T-helper 1 cell (primary cell): ENCODE measurements around the gene CHST15.
"Not testable (repeated sequence)": the region's sequence is repeated elsewhere in the genome, so short reads cannot be mapped to it uniquely, and the experiment has no call there.

Experiments used
- DNase-seq, 5 donors: peaks; one replicate each; pipeline ENCODE4 v3.0.0-alpha.2; 2012 to 2020

Gene CHST15

GRCh38 chr10:124042656-124043309 is 50.6 kb downstream of the CHST15 start:
- no peak for DNase-seq

GRCh38 chr10:124041675-124042445 is 51.5 kb downstream of the CHST15 start:
- no peak for DNase-seq

- no peak for DNase-seq
Measured at GRCh38 chr10:124040451-124041188, 52.8 kb downstream of the CHST15 start.

- DNase-seq: no peak
Measured at GRCh38 chr10:124039483-124040013, 53.9 kb downstream of the CHST15 start.

GRCh38 chr10:124037784-124038183 is 55.6 kb downstream of the CHST15 start:
- DNase-seq: no peak

- DNase-seq: no peak
Measured at GRCh38 chr10:124037286-124037685, 56.1 kb downstream of the CHST15 start.

GRCh38 chr10:124036746-124037145 is 56.7 kb downstream of the CHST15 start:
- DNase-seq: no peak

- peak in 1 of 5 donors; percentile 41 for DNase-seq
Measured at GRCh38 chr10:124035928-124036558, 57.4 kb downstream of the CHST15 start.

GRCh38 chr10:124035306-124035927 is 58.0 kb downstream of the CHST15 start:
- DNase-seq: no peak

GRCh38 chr10:124034576-124035305 is 58.7 kb downstream of the CHST15 start:
- not testable (repeated sequence) for DNase-seq

- no peak for DNase-seq
Measured at GRCh38 chr10:124033887-124034218, 59.5 kb downstream of the CHST15 start.

- DNase-seq: no peak
Measured at GRCh38 chr10:124032971-124033886, 60.2 kb downstream of the CHST15 start.

- no peak for DNase-seq
Measured at GRCh38 chr10:124032087-124032935, 61.1 kb downstream of the CHST15 start.

GRCh38 chr10:124030492-124031110 is 62.8 kb downstream of the CHST15 start:
- no peak for DNase-seq

GRCh38 chr10:124030061-124030460 is 63.3 kb downstream of the CHST15 start:
- DNase-seq: no peak

GRCh38 chr10:124029559-124029958 is 63.8 kb downstream of the CHST15 start:
- DNase-seq: no peak

- DNase-seq: no peak
Measured at GRCh38 chr10:124028700-124029480, 64.5 kb downstream of the CHST15 start.

GRCh38 chr10:124027651-124028050 is 65.7 kb downstream of the CHST15 start:
- DNase-seq: no peak
